H1 (cell line): ENCODE data around the gene ZNF561. TPM values are rescaled to one million over a fixed set of nuclear protein-coding genes. Genes with fewer than 3 reads are reported as not detected.

Source experiments
- BCL11A ChIP-seq, 2 experiments: IDR thresholded peaks; one replicate each; pipeline ENCODE4 v1.6.1; 2011; ENCODE audit warnings: low read depth in 2 of 2, low read length in 2 of 2, mild to moderate bottlenecking in 2 of 2
- CBX5 ChIP-seq: fragments of 300-800, 300-1000 bp; sonication (generic); IDR thresholded peaks from 2 replicates; pipeline ENCODE4 v1.7.1; 2016; ENCODE audit warnings: antibody characterized with exemption, low read length, low read depth
- CTBP2 ChIP-seq: IDR thresholded peaks from 2 replicates; pipeline ENCODE4 v1.7.0; 2011; ENCODE audit warnings: borderline replicate concordance, mild to moderate bottlenecking, moderate library complexity, mixed read lengths, low read length; ENCODE audit not compliant: insufficient read depth, insufficient read length
- KDM5A ChIP-seq: fragments of 200-600 bp; IDR thresholded peaks from 2 replicates; pipeline ENCODE4 v1.7.1; 2012; ENCODE audit warnings: mild to moderate bottlenecking, low read length, inconsistent platforms, mixed read lengths
- RNF2 ChIP-seq: fragments of 200-900, 300-1000 bp; sonication (generic); IDR thresholded peaks from 2 replicates; pipeline ENCODE4 v1.7.1; 2016; ENCODE audit warnings: borderline replicate concordance, low read depth, mild to moderate bottlenecking, antibody characterized with exemption, low read length; ENCODE audit not compliant: poor library complexity, severe bottlenecking; ENCODE audit errors: missing control alignments
- SAP30 ChIP-seq: fragments of 300-600 bp; sonication (generic); IDR thresholded peaks from 2 replicates; pipeline ENCODE4 v1.7.1; 2012; ENCODE audit warnings: low read length, moderate library complexity, mild to moderate bottlenecking, inconsistent platforms; ENCODE audit not compliant: insufficient read depth, insufficient replicate concordance
- TAF1 ChIP-seq: IDR thresholded peaks from 2 replicates; pipeline ENCODE4 v1.6.1; 2011; ENCODE audit warnings: mild to moderate bottlenecking, low read depth, low read length
- TEAD4 ChIP-seq: IDR thresholded peaks from 2 replicates; pipeline ENCODE4 v1.6.1; 2012; ENCODE audit warnings: low read depth, low read length, inconsistent platforms, mixed read lengths
- ZNF274 ChIP-seq: IDR thresholded peaks from 2 replicates; pipeline ENCODE4 v1.7.0; 2012; ENCODE audit warnings: low read length, borderline replicate concordance; ENCODE audit errors: extremely low read depth
- polyA plus RNA-seq, 7 experiments: library from polyadenylated mRNA; depleted of rRNA in 3 of 7; stranded (reverse) in 5 of 7; unstranded in 2 of 7; fragments of >200 nt in 5 of 7; fragments of 200-250 nt in 2 of 7; gene quantifications; 1 replicate in 5 of 7; 2 replicates in 1 of 7; 4 replicates in 1 of 7; pipeline versions ENCODE4 v1.2.1 to v1.2.3, GENCODE V29; 2011 to 2013; ENCODE audit warnings: missing spikeins in 2 of 7, mixed read lengths in 2 of 7
- total RNA-seq: library from RNA; stranded (reverse); fragmentation: NEBNext Ultra II Directional; extraction: Animal tissue kit (Norgen Biotek cat#: 25700); gene quantifications from 2 replicates; pipeline ENCODE4 v1.2.1, GENCODE V29; 2021
- TF ChIP-seq, protein P1 (sequence below): fragments of 300-600 bp; sonication (generic); IDR thresholded peaks from 2 replicates; pipeline ENCODE4 v1.7.1; 2012; ENCODE audit warnings: low read length, moderate library complexity, mild to moderate bottlenecking, inconsistent platforms; ENCODE audit not compliant: insufficient replicate concordance

ZNF561 gene
- total and polyA plus RNA-seq, 2 of the 8 experiments (the other 6 are each of a cell fraction or from before 2014, with no cell fraction given): 28.6 to 64.7 TPM

DNA sequence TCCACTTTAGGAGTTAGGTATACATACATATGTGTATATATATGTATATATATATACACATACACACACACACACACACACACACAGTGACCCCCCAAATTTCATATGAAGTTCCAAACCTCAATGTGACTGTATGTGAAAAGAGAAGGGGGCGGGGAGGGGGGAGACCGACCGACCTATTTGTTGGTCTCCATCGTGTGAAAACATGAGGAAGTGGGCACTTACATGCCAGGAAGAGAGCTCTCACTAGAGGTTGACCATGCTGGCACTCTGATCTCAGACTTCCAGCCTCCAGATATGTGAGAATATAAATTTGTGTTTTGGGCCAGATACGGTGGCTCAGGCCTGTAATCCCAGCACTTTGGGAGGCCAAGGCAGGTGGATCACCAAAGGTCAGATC is 29.3 kb upstream of the ZNF561 start (continued):
- TF ChIP-seq, protein P1, sequence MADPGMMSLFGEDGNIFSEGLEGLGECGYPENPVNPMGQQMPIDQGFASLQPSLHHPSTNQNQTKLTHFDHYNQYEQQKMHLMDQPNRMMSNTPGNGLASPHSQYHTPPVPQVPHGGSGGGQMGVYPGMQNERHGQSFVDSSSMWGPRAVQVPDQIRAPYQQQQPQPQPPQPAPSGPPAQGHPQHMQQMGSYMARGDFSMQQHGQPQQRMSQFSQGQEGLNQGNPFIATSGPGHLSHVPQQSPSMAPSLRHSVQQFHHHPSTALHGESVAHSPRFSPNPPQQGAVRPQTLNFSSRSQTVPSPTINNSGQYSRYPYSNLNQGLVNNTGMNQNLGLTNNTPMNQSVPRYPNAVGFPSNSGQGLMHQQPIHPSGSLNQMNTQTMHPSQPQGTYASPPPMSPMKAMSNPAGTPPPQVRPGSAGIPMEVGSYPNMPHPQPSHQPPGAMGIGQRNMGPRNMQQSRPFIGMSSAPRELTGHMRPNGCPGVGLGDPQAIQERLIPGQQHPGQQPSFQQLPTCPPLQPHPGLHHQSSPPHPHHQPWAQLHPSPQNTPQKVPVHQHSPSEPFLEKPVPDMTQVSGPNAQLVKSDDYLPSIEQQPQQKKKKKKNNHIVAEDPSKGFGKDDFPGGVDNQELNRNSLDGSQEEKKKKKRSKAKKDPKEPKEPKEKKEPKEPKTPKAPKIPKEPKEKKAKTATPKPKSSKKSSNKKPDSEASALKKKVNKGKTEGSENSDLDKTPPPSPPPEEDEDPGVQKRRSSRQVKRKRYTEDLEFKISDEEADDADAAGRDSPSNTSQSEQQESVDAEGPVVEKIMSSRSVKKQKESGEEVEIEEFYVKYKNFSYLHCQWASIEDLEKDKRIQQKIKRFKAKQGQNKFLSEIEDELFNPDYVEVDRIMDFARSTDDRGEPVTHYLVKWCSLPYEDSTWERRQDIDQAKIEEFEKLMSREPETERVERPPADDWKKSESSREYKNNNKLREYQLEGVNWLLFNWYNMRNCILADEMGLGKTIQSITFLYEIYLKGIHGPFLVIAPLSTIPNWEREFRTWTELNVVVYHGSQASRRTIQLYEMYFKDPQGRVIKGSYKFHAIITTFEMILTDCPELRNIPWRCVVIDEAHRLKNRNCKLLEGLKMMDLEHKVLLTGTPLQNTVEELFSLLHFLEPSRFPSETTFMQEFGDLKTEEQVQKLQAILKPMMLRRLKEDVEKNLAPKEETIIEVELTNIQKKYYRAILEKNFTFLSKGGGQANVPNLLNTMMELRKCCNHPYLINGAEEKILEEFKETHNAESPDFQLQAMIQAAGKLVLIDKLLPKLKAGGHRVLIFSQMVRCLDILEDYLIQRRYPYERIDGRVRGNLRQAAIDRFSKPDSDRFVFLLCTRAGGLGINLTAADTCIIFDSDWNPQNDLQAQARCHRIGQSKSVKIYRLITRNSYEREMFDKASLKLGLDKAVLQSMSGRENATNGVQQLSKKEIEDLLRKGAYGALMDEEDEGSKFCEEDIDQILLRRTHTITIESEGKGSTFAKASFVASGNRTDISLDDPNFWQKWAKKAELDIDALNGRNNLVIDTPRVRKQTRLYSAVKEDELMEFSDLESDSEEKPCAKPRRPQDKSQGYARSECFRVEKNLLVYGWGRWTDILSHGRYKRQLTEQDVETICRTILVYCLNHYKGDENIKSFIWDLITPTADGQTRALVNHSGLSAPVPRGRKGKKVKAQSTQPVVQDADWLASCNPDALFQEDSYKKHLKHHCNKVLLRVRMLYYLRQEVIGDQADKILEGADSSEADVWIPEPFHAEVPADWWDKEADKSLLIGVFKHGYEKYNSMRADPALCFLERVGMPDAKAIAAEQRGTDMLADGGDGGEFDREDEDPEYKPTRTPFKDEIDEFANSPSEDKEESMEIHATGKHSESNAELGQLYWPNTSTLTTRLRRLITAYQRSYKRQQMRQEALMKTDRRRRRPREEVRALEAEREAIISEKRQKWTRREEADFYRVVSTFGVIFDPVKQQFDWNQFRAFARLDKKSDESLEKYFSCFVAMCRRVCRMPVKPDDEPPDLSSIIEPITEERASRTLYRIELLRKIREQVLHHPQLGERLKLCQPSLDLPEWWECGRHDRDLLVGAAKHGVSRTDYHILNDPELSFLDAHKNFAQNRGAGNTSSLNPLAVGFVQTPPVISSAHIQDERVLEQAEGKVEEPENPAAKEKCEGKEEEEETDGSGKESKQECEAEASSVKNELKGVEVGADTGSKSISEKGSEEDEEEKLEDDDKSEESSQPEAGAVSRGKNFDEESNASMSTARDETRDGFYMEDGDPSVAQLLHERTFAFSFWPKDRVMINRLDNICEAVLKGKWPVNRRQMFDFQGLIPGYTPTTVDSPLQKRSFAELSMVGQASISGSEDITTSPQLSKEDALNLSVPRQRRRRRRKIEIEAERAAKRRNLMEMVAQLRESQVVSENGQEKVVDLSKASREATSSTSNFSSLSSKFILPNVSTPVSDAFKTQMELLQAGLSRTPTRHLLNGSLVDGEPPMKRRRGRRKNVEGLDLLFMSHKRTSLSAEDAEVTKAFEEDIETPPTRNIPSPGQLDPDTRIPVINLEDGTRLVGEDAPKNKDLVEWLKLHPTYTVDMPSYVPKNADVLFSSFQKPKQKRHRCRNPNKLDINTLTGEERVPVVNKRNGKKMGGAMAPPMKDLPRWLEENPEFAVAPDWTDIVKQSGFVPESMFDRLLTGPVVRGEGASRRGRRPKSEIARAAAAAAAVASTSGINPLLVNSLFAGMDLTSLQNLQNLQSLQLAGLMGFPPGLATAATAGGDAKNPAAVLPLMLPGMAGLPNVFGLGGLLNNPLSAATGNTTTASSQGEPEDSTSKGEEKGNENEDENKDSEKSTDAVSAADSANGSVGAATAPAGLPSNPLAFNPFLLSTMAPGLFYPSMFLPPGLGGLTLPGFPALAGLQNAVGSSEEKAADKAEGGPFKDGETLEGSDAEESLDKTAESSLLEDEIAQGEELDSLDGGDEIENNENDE: no peak
- TF ChIP-seq TEAD4 (no peak), BCL11A (IDR thresholded peaks at IDR 0.05; ENCODE audit: low read depth in 2 of 2, low read length in 2 of 2) (no peak), SAP30 (no peak), ZNF274 (no peak), KDM5A (no peak), CBX5 (no peak), TAF1 (no peak), RNF2 (no peak), CTBP2 (no peak)
- TF ChIP-seq, all 59 proteins: peak for 0
